CD4-positive, alpha-beta T cell treated with Interleukin-15 for 4 hours (primary cell): ENCODE data around the gene YPEL1.

Source experiments
- DNase-seq: peaks from one replicate; pipeline ENCODE4 v3.0.0-alpha.2; 2020; ENCODE audit warnings: low spot score

The YPEL1 gene

GRCh38 chr22:21652547-21653545 is 82.7 kb downstream of the YPEL1 start:
- DNase-seq = no peak

- peak; percentile 82 for DNase-seq
These were observed 83.5 kb downstream of the YPEL1 start for GRCh38 chr22:21652010-21652546.

DNA sequence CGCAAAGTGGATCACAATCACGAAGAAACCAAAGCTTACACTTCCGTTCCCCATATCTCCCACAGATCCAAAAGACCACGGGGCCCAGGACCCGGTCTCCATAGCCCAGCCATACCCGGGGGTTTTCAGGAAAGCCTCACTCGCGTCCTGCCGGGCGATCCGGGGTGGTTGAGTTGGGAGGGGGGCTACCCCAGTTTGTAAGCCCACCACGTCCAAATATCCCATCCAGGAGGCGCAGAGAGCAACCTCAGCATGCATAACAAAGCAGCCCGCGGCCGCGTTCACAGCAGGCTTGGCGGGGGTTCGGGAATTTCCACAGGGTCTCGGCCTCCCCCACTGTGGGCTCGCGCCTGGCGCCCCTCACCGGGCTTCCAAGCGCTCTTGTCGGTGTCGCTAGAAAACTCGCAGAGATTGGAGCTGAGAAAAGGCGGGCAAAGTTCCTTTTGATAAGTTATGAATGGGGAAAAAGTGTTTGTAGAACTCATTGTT is 84.0 kb downstream of the YPEL1 start:
- DNase-seq = no peak

DNA sequence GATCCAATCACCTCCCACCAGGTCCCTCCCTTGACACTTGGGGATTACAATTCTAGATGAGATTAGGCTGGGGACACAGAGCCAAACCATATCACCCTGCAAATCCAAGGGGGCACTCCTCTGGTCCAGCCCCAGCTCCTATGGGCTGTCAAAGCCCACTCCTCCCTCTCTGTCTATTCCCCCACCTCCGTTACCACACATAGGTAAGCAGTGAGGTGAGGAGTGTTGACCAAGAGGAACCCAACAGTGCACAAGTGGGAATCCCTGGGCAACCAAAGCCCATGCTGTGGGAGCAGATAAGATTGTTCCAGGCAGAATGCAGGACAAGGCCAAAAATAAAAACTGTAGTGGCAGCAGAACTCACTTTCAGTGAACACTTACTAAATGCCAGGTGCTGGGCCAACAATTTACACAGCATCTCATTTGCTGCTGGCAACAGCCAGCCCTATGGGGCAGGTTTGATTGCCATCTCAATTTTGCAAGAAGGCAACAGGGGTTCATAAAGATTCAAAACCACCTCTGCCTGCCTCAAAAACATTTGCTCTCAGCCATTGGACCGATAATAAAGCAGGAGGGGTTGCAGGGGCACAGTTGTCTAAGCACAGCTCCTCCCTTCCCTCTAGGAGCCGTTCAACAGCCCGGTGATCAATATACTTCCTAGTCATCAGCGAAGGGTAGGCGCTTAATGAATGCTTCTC is 84.6 kb downstream of the YPEL1 start:
- DNase-seq = no peak

GRCh38 chr22:21650280-21650679 is 85.3 kb downstream of the YPEL1 start:
- no peak for DNase-seq
